LNCaP clone FGC (cell line): ENCODE measurements around the gene ITFG2.
"Not testable (repeated sequence)": the region's sequence is repeated elsewhere in the genome, so short reads cannot be mapped to it uniquely, and the experiment has no call there.

ENCODE experiments used
- DNase-seq: peaks from one replicate; pipeline ENCODE4 v3.0.0-alpha.2; 2011; ENCODE audit warnings: low read depth
- H3K4me3 ChIP-seq: 2 replicates; pipeline ENCODE4 v1.5.1; 2011; ENCODE audit warnings: mild to moderate bottlenecking, low read depth, low read length, control low read depth
- CTCF ChIP-seq: IDR thresholded peaks from 2 replicates; pipeline ENCODE4 v1.5.1; 2012; ENCODE audit warnings: mild to moderate bottlenecking; ENCODE audit not compliant: control insufficient read depth, insufficient read depth; ENCODE audit errors: extremely low read depth

Gene ITFG2

GRCh38 chr12:2812290-2813213 is at the start of gene ITFG2:
Gene ITFG2 (plus strand): TSS chr12:2812668. CDS start chr12:2812761, 93 bp downstream.
- H3K4me3 ChIP-seq, result peak within 1 kb of the TSS; percentile 86
- DNase-seq, result peak; percentile 97
- TF ChIP-seq CTCF, result no peak

GRCh38 chr12:2764398-2764797 is 48.1 kb upstream of the ITFG2 start:
- TF ChIP-seq CTCF, result no peak
- H3K4me3 ChIP-seq, result peak overlapping the region; percentile 31
- DNase-seq, result peak; percentile 95

- DNase-seq, result no peak
- no peak for TF ChIP-seq CTCF
Measured at GRCh38 chr12:2765052-2765451, 47.4 kb upstream of the ITFG2 start.

GRCh38 chr12:2765608-2766007 is 46.9 kb upstream of the ITFG2 start:
- no peak overlapping the region for H3K4me3 ChIP-seq
- DNase-seq, result no peak
- no peak for TF ChIP-seq CTCF

More at GRCh38 chr12:2765052-2765451, 47.4 kb upstream of the ITFG2 start:
- H3K4me3 ChIP-seq, result peak overlapping the region; percentile 31

- no peak for DNase-seq
- TF ChIP-seq CTCF, result no peak
- no peak overlapping the region for H3K4me3 ChIP-seq
Measured at GRCh38 chr12:2768224-2768961, 44.1 kb upstream of the ITFG2 start.

- 0 out of 2 replicates have a peak overlapping the region, but pooled peaks have one; percentile 4 for H3K4me3 ChIP-seq
- TF ChIP-seq CTCF, result no peak
- peak; percentile 57 for DNase-seq
Measured at GRCh38 chr12:2769866-2770533, 42.5 kb upstream of the ITFG2 start.

- not testable (repeated sequence) for DNase-seq, H3K4me3 ChIP-seq
Measured at GRCh38 chr12:2770544-2770943, 41.9 kb upstream of the ITFG2 start.
